ENCODE measurements around the gene FBXW7. TPM values are rescaled to one million over a fixed set of nuclear protein-coding genes. Genes with fewer than 3 reads are reported as not detected.

FBXW7 gene
- total RNA-seq, 1 experiment from 2014 or later = 33.5 TPM

GRCh38 chr4:152346526-152346925 is 189.4 kb downstream of the FBXW7 start:
- peaks cover 27% of the 10 kb centered on the region for H3K4me1 ChIP-seq (ENCODE audit: insufficient read depth, low read length, poor library complexity, severe bottlenecking)
- no peaks in the 10 kb centered on the region for H3K9me3 ChIP-seq (ENCODE audit: low read depth, low read length, poor library complexity, severe bottlenecking)
- H3K4me3 ChIP-seq (ENCODE audit: low read depth, low read length, poor library complexity, severe bottlenecking) = no peak overlapping the region
- ChIA-PET CTCF (no interaction called here), POLR2A (ENCODE audit: low non-redundant PET) (no interaction called here)
- H3K36me3 ChIP-seq (ENCODE audit: insufficient read depth, low read length, poor library complexity, severe bottlenecking) = peaks cover 4% of the 10 kb centered on the region
- intact Hi-C loops (cut with micrococcal nuclease; ENCODE audit: unreplicated experiment) = no loop called here
- H3K27me3 ChIP-seq (replicated peaks; ENCODE audit: insufficient read depth, low read depth, low read length, poor library complexity) = no peaks in the 10 kb centered on the region
- H3K27ac ChIP-seq (ENCODE audit: low read depth, low read length, poor library complexity, severe bottlenecking) = no peak overlapping the region
- no TSS peak for BruUV-seq (replicated peaks)
- TF ChIP-seq EZH2 (IDR thresholded peaks at IDR 0.05; ENCODE audit: borderline replicate concordance, low read depth, low read length, poor library complexity, severe bottlenecking) (no peak), CTCF (conservative IDR thresholded peaks at IDR 0.05; ENCODE audit: low read depth, low read length) (no peak)
- DNase-seq (ENCODE audit: low spot score) = no peak

GRCh38 chr4:152344001-152344400 is 191.9 kb downstream of the FBXW7 start:
- no peak for DNase-seq (ENCODE audit: low spot score)
- intact Hi-C loops (cut with micrococcal nuclease; ENCODE audit: unreplicated experiment) = no loop called here
- ChIA-PET POLR2A (ENCODE audit: low non-redundant PET) (no interaction called here), CTCF (no interaction called here)
- H3K4me3 ChIP-seq (ENCODE audit: low read depth, low read length, poor library complexity, severe bottlenecking) = no peak overlapping the region
- H3K4me1 ChIP-seq (ENCODE audit: insufficient read depth, low read length, poor library complexity, severe bottlenecking) = peaks cover 7% of the 10 kb centered on the region
- H3K36me3 ChIP-seq (ENCODE audit: insufficient read depth, low read length, poor library complexity, severe bottlenecking) = peaks cover 8% of the 10 kb centered on the region
- BruUV-seq (replicated peaks) = no TSS peak
- H3K27me3 ChIP-seq (replicated peaks; ENCODE audit: insufficient read depth, low read depth, low read length, poor library complexity) = no peaks in the 10 kb centered on the region
- H3K9me3 ChIP-seq (ENCODE audit: low read depth, low read length, poor library complexity, severe bottlenecking) = no peaks in the 10 kb centered on the region
- H3K27ac ChIP-seq (ENCODE audit: low read depth, low read length, poor library complexity, severe bottlenecking) = no peak overlapping the region
- no peak for TF ChIP-seq EZH2 (IDR thresholded peaks at IDR 0.05; ENCODE audit: borderline replicate concordance, low read depth, low read length, poor library complexity, severe bottlenecking)

GRCh38 chr4:152342293-152342692 is 193.6 kb downstream of the FBXW7 start:
- no peaks in the 10 kb centered on the region for H3K4me1 ChIP-seq (ENCODE audit: insufficient read depth, low read length, poor library complexity, severe bottlenecking)
- no TSS peak for BruUV-seq (replicated peaks)
- no peak for DNase-seq (ENCODE audit: low spot score)
- no peaks in the 10 kb centered on the region for H3K9me3 ChIP-seq (ENCODE audit: low read depth, low read length, poor library complexity, severe bottlenecking)
- peaks cover 14% of the 10 kb centered on the region for H3K36me3 ChIP-seq (ENCODE audit: insufficient read depth, low read length, poor library complexity, severe bottlenecking)
- ChIA-PET POLR2A (ENCODE audit: low non-redundant PET) (no interaction called here), CTCF (no interaction called here)
- no peak for TF ChIP-seq EZH2 (IDR thresholded peaks at IDR 0.05; ENCODE audit: borderline replicate concordance, low read depth, low read length, poor library complexity, severe bottlenecking)
- TF ChIP-seq CTCF (conservative IDR thresholded peaks at IDR 0.05; ENCODE audit: low read depth, low read length) = no peak
- no peaks in the 10 kb centered on the region for H3K27me3 ChIP-seq (replicated peaks; ENCODE audit: insufficient read depth, low read depth, low read length, poor library complexity)
- no peak overlapping the region for H3K27ac ChIP-seq (ENCODE audit: low read depth, low read length, poor library complexity, severe bottlenecking)
- no peak overlapping the region for H3K4me3 ChIP-seq (ENCODE audit: low read depth, low read length, poor library complexity, severe bottlenecking)
- intact Hi-C loops (cut with micrococcal nuclease; ENCODE audit: unreplicated experiment) = no loop called here

GRCh38 chr4:152340818-152341217 is 195.1 kb downstream of the FBXW7 start:
- no peaks in the 10 kb centered on the region for H3K4me1 ChIP-seq (ENCODE audit: insufficient read depth, low read length, poor library complexity, severe bottlenecking)
- no peak overlapping the region for H3K27ac ChIP-seq (ENCODE audit: low read depth, low read length, poor library complexity, severe bottlenecking)
- H3K36me3 ChIP-seq (ENCODE audit: insufficient read depth, low read length, poor library complexity, severe bottlenecking) = peaks cover 10% of the 10 kb centered on the region
- no peaks in the 10 kb centered on the region for H3K9me3 ChIP-seq (ENCODE audit: low read depth, low read length, poor library complexity, severe bottlenecking)
- no peak for TF ChIP-seq CTCF (conservative IDR thresholded peaks at IDR 0.05; ENCODE audit: low read depth, low read length)
- no peak for TF ChIP-seq EZH2 (IDR thresholded peaks at IDR 0.05; ENCODE audit: borderline replicate concordance, low read depth, low read length, poor library complexity, severe bottlenecking)
- intact Hi-C loops (cut with micrococcal nuclease; ENCODE audit: unreplicated experiment) = no loop called here
- BruUV-seq (replicated peaks) = no TSS peak
- no peak for DNase-seq (ENCODE audit: low spot score)
- CTCF ChIA-PET = no interaction called here
- no peak overlapping the region for H3K4me3 ChIP-seq (ENCODE audit: low read depth, low read length, poor library complexity, severe bottlenecking)
- POLR2A ChIA-PET (ENCODE audit: low non-redundant PET) = no interaction called here
- H3K27me3 ChIP-seq (replicated peaks; ENCODE audit: insufficient read depth, low read depth, low read length, poor library complexity) = no peaks in the 10 kb centered on the region
